ENCODE measurements around the gene RGMA.

GRCh38 chr15:93085692-93086091 is 3.3 kb downstream of the RGMA start:
- TF ChIP-seq CTCF (conservative IDR thresholded peaks at IDR 0.05) (no peak), EZH2 (IDR thresholded peaks at IDR 0.05; ENCODE audit: low read depth) (no peak)

Data from PC-9 (cell line).